WTC11 (cell line): ENCODE measurements around the gene RFNG. TPM values are rescaled to one million over a fixed set of nuclear protein-coding genes. Genes with fewer than 3 reads are reported as not detected.

Experiments used
- ATAC-seq: fragments of 200-7000 bp; cut with Tn5 transposase; 2 replicates; pipeline ENCODE4 v1.10.0; 2021; ENCODE audit warnings: mild to moderate bottlenecking, moderate library complexity
- CTCF ChIA-PET: fragments of 300-600 bp; sonication (Branson Sonifier 250); formaldehyde crosslinking; loops from one replicate; lab custom pipeline; 2021; ENCODE audit warnings: antibody characterized with exemption; lab: Charles Lee
- POLR2A ChIA-PET: fragments of 350-600 bp; sonication (Branson Sonifier 250); formaldehyde crosslinking; loops from one replicate; lab custom pipeline; 2021; ENCODE audit warnings: antibody characterized with exemption; lab: Charles Lee
- DNase-seq: peaks from one replicate; pipeline ENCODE4 v3.0.0; 2021; ENCODE audit warnings: low spot score
- H3K27ac Mint-ChIP-seq: 2 replicates; pipeline ENCODE4 v1.8.0; 2021; ENCODE audit warnings: mixed read lengths
- H3K27me3 Mint-ChIP-seq: 2 replicates; pipeline ENCODE4 v1.8.0; 2021; ENCODE audit warnings: low read depth, mild to moderate bottlenecking, moderate library complexity, mixed read lengths
- H3K36me3 Mint-ChIP-seq: 2 replicates; pipeline ENCODE4 v1.8.0; 2021; ENCODE audit warnings: mixed read lengths
- H3K4me1 Mint-ChIP-seq: 2 replicates; pipeline ENCODE4 v1.8.0; 2022; ENCODE audit warnings: mixed read lengths
- H3K4me3 Mint-ChIP-seq: 2 replicates; pipeline ENCODE4 v1.8.0; 2021; ENCODE audit warnings: mild to moderate bottlenecking, moderate library complexity, mixed read lengths
- H3K9me3 Mint-ChIP-seq: 2 replicates; pipeline ENCODE4 v1.8.0; 2021; ENCODE audit warnings: mixed read lengths
- CREM ChIP-seq: sonication (generic); formaldehyde crosslinking; IDR thresholded peaks from 2 replicates; pipeline ENCODE4 v1.8.1; 2022; ENCODE audit warnings: mild to moderate bottlenecking, missing genetic modification reagents, moderate library complexity
- FOXK1 ChIP-seq: sonication (generic); formaldehyde crosslinking; IDR thresholded peaks from 2 replicates; pipeline ENCODE4 v1.8.0; 2022; ENCODE audit warnings: mild to moderate bottlenecking, moderate library complexity, missing genetic modification reagents
- FOXP1 ChIP-seq: sonication (generic); formaldehyde crosslinking; IDR thresholded peaks from 2 replicates; pipeline ENCODE4 v1.8.0; 2022; ENCODE audit warnings: missing genetic modification reagents, mild to moderate bottlenecking, moderate library complexity, borderline replicate concordance
- IRF2 ChIP-seq: sonication (generic); formaldehyde crosslinking; IDR thresholded peaks from 2 replicates; pipeline ENCODE4 v1.8.0; 2022; ENCODE audit warnings: low read depth, missing genetic modification reagents, borderline replicate concordance
- NFYB ChIP-seq: sonication (generic); formaldehyde crosslinking; conservative IDR thresholded peaks from 2 replicates; pipeline ENCODE4 v1.8.0; 2022; ENCODE audit warnings: low read depth, missing genetic modification reagents
- NR1H2 ChIP-seq: sonication (generic); formaldehyde crosslinking; IDR thresholded peaks from 2 replicates; pipeline ENCODE4 v1.9.0; 2021; ENCODE audit warnings: mild to moderate bottlenecking, moderate library complexity, missing genetic modification reagents
- RORB ChIP-seq: fragments of 250-450 bp; sonication (Bioruptor Pico); IDR thresholded peaks from 2 replicates; pipeline ENCODE4 v1.9.0; 2021; ENCODE audit warnings: mild to moderate bottlenecking
- SMAD4 ChIP-seq: sonication (generic); formaldehyde crosslinking; IDR thresholded peaks from 2 replicates; pipeline ENCODE4 v1.8.0; 2022; ENCODE audit warnings: mild to moderate bottlenecking, missing genetic modification reagents
- SP1 ChIP-seq: sonication (generic); formaldehyde crosslinking; conservative IDR thresholded peaks from 2 replicates; pipeline ENCODE4 v1.8.1; 2022; ENCODE audit warnings: missing genetic modification reagents
- TCF7 ChIP-seq: sonication (generic); formaldehyde crosslinking; IDR thresholded peaks from 2 replicates; pipeline ENCODE4 v1.8.0; 2022; ENCODE audit warnings: mild to moderate bottlenecking, low read depth, missing genetic modification reagents, moderate library complexity
- TEAD1 ChIP-seq: sonication (generic); formaldehyde crosslinking; IDR thresholded peaks from 2 replicates; pipeline ENCODE4 v1.8.0; 2022; ENCODE audit warnings: mild to moderate bottlenecking, missing genetic modification reagents
- ZBTB21 ChIP-seq: sonication (generic); formaldehyde crosslinking; IDR thresholded peaks from 2 replicates; pipeline ENCODE4 v1.8.1; 2023; ENCODE audit warnings: mild to moderate bottlenecking, missing genetic modification reagents, borderline replicate concordance
- total RNA-seq: library from RNA; stranded (reverse); gene quantifications from 3 replicates; pipeline ENCODE4 v1.2.3, GENCODE V29; 2021
- TF ChIP-seq, protein P1 (sequence below): fragments of 250-450 bp; sonication (Bioruptor Pico); IDR thresholded peaks from 2 replicates; pipeline ENCODE4 v2.1.2; 2022; ENCODE audit warnings: mild to moderate bottlenecking, moderate library complexity
- TF ChIP-seq, protein P2 (sequence below): sonication (generic); formaldehyde crosslinking; IDR thresholded peaks from 2 replicates; pipeline ENCODE4 v1.8.0; 2022; ENCODE audit warnings: mild to moderate bottlenecking, missing genetic modification reagents
- TF ChIP-seq, protein P3 (sequence below): fragments of 250-450 bp; sonication (Bioruptor Pico); IDR thresholded peaks from 2 replicates; pipeline ENCODE4 v1.8.0; 2021; ENCODE audit warnings: mild to moderate bottlenecking
- TF ChIP-seq, protein P4 (sequence below): fragments of 200-600 bp; IDR thresholded peaks from 2 replicates; pipeline ENCODE4 v1.8.0; 2022; ENCODE audit warnings: antibody characterized with exemption
- TF ChIP-seq, protein P5 (sequence below): sonication (generic); formaldehyde crosslinking; conservative IDR thresholded peaks from 2 replicates; pipeline ENCODE4 v1.8.1; 2023; ENCODE audit warnings: mild to moderate bottlenecking, low read depth, missing genetic modification reagents, moderate library complexity

The RFNG gene
- total RNA-seq, 1 experiment from 2014 or later, result 41.6 TPM

DNA sequence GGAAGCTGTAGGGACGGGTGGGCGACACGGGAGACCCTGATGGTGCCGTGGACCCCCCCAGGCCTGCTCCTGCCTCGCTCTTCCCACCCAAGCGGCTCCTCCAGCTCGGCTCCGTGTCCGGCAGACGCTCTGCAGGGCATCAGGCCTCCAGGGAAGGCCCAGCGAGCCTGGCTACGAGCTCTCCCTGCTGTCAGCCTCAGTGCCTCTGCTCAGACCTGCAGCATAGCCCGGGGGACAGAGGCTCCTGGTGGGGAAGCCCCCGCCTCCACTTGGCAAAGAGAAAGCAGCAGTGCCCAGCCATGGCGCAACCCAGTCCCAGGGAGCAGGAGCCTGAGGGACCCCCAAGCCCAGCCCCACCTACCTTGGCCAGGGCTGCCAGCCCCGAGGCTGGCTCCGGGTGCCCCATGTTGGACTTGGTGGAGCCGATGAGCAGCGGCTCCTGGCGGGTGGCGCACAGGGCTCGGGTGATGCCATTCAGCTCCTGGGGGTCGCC is 40.5 kb upstream of the RFNG start:
- ChIA-PET CTCF (interaction anchor here (0.7 kb wide), 1 partner anchor 72 kb away, joined by 3 read pairs; no protein-coding TSS in a partner anchor), POLR2A (no interaction called here)
- Mint-ChIP-seq H3K9me3 (no peaks in the 10 kb centered on the region), H3K4me3 (no peak overlapping the region), H3K36me3 (peaks cover 22% of the 10 kb centered on the region), H3K27ac (no peak overlapping the region), H3K4me1 (peaks cover 3% of the 10 kb centered on the region), H3K27me3 (no peaks in the 10 kb centered on the region)
- no peak for ATAC-seq
- TF ChIP-seq IRF2 (CRISPR knock-in tag) (no peak), TEAD1 (CRISPR knock-in tag) (no peak), CREM (CRISPR knock-in tag) (no peak), FOXK1 (CRISPR knock-in tag) (no peak)
- TF ChIP-seq, protein P1, sequence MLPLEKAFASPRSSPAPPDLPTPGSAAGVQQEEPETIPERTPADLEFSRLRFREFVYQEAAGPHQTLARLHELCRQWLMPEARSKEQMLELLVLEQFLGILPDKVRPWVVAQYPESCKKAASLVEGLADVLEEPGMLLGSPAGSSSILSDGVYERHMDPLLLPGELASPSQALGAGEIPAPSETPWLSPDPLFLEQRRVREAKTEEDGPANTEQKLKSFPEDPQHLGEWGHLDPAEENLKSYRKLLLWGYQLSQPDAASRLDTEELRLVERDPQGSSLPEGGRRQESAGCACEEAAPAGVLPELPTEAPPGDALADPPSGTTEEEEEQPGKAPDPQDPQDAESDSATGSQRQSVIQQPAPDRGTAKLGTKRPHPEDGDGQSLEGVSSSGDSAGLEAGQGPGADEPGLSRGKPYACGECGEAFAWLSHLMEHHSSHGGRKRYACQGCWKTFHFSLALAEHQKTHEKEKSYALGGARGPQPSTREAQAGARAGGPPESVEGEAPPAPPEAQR, result no peak
- no peak for DNase-seq

DNA sequence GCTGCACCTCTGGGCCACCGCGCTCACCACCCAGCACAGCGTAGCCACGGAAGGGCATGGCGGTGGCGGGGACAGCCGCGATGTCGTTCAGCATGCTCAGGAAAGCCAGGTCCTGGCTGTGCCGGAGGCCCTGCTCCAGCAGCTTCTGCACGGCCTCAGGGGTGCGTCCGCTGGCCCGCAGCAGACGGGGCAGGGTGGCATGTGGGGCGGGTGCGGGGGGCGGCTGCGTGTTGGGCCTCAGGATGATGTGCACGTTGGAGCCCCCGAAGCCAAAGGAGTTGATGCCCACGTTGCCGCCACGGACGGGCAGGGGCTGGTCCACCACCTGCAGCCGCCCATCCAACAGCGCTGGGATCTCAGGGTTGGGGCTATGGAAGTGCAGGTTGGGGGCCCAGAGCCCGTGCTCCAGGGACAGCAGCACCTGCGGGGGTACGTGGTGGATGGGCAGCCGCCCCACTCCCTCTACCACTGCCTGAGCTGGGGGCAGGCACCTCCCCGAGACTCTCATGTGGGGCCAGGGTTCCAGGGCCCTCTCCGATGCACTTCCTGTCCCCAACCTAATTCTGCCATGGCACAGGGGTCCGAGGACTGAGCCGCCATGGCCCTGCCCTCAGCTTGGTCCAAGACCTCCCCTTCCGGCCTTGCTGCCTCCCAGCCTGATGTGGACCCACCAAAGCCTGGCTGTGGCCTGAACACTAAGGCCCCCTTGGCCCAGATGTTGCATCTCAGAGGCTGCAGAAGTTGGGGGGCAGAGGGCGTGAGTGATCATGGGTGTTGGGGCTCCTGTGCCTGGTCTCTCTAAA is 39.9 kb upstream of the RFNG start:
- no peak overlapping the region for H3K4me3 Mint-ChIP-seq
- H3K27ac Mint-ChIP-seq, result no peak overlapping the region
- H3K27me3 Mint-ChIP-seq, result no peaks in the 10 kb centered on the region
- ChIA-PET CTCF (interaction anchor here (2.3 kb wide), 1 partner anchor 15 kb away, joined by 6 read pairs; no protein-coding TSS in a partner anchor), POLR2A (no interaction called here)
- no peaks in the 10 kb centered on the region for H3K9me3 Mint-ChIP-seq
- peaks cover 3% of the 10 kb centered on the region for H3K4me1 Mint-ChIP-seq
- ATAC-seq, result no peak
- TF ChIP-seq NFYB (CRISPR knock-in tag) (no peak), FOXP1 (no peak), NR1H2 (CRISPR knock-in tag) (no peak), RORB (CRISPR knock-in tag) (no peak)
- peak; percentile 9 for DNase-seq
- H3K36me3 Mint-ChIP-seq, result peaks cover 25% of the 10 kb centered on the region

DNA sequence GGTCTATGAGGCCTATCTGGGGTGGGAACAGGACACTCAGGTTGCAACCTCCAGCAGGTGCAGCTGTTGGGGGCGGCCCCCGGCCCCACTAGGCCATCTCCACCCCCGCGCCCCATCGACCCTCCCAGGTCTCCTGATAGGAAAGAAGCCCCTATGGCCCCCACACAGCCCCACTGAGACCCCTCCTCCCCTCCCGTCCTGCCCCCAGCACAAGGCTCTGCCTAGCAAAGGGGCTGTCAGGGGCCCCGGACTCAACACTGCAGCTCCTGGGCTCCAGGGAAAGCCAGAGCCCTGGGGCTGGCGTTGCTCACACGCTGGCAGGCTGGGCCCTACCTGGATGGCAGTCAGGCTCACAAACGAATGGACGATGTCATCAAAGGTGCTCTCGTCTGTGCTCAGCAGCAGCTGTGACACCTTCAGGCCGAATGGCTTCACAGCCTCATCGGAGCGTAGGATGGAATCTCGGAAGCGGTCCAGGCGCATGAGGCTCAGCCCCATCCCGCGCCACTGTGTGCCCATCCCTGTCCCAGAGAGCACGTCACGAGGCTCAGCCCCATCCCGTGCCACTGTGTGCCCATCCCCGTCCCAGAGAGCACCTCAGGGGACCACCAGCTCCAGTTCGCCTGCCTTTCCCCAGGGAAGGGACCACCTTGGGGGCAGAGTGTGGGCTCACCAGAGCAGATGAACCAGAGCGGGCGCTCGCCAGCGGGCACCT is 39.1 kb upstream of the RFNG start:
- no peak overlapping the region for H3K4me3 Mint-ChIP-seq
- no peak for ATAC-seq
- no peak overlapping the region for H3K27ac Mint-ChIP-seq
- TF ChIP-seq, protein P2, sequence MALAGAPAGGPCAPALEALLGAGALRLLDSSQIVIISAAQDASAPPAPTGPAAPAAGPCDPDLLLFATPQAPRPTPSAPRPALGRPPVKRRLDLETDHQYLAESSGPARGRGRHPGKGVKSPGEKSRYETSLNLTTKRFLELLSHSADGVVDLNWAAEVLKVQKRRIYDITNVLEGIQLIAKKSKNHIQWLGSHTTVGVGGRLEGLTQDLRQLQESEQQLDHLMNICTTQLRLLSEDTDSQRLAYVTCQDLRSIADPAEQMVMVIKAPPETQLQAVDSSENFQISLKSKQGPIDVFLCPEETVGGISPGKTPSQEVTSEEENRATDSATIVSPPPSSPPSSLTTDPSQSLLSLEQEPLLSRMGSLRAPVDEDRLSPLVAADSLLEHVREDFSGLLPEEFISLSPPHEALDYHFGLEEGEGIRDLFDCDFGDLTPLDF (CRISPR knock-in tag), result no peak
- no peaks in the 10 kb centered on the region for H3K27me3 Mint-ChIP-seq
- peaks cover 22% of the 10 kb centered on the region for H3K36me3 Mint-ChIP-seq
- ChIA-PET POLR2A (no interaction called here), CTCF (interaction anchor here (0.7 to 2.3 kb wide), 2 partner anchors 16 to 60 kb away, joined by 3 to 6 read pairs; no protein-coding TSS in a partner anchor)
- DNase-seq, result no peak
- no peaks in the 10 kb centered on the region for H3K4me1 Mint-ChIP-seq
- no peaks in the 10 kb centered on the region for H3K9me3 Mint-ChIP-seq

DNA sequence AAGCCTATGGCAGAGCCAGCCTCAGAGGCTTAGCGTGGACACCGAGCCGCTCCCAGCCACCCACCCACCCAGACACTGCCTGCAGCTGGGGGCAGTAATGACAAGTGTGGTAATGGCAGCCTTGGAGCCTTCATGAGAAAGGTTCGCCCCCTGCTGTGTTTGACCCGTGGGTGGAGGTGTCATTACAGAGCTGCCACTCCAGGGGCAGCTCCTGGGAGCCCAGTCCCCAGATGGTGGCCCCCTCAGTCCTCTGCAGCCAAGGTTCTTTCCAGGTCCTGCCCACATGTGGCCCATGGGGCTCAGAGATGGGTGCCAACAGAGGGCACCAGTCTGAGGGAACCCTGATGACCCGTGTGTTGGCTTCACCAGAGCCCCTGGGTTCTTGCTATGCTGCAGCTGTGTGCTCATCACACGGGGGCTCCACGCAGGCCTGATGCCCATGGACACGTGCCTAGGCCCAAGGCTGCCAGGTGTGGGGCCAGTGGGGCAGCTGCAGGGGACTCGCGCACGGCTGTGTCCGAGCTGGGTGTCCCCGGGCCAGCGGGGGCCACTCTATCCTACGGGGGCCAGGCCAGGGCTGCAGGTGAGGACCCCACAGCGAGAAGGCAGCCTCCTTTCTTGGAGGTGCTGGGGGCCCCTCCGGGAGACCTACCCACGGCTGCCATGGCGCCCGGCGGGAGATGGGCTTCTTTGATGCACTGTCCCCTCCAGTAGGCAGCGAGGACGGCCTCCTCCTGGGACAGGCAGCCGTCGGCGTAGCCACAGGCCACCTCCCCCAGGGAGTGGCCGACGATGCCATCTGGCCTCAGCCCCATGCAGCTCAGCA is 38.3 kb upstream of the RFNG start:
- ATAC-seq, result no peak
- H3K9me3 Mint-ChIP-seq, result no peaks in the 10 kb centered on the region
- peaks cover 22% of the 10 kb centered on the region for H3K36me3 Mint-ChIP-seq
- H3K4me3 Mint-ChIP-seq, result no peak overlapping the region
- no peak for DNase-seq
- no peak overlapping the region for H3K27ac Mint-ChIP-seq
- CTCF ChIA-PET, result interaction anchor here (0.7 to 2.3 kb wide), 2 partner anchors 16 to 60 kb away, joined by 3 to 6 read pairs; no protein-coding TSS in a partner anchor
- H3K4me1 Mint-ChIP-seq, result no peaks in the 10 kb centered on the region
- no peaks in the 10 kb centered on the region for H3K27me3 Mint-ChIP-seq
- POLR2A ChIA-PET, result no interaction called here
- TF ChIP-seq SP1 (CRISPR knock-in tag), result no peak
- no peak for TF ChIP-seq RORB (CRISPR knock-in tag)
- TF ChIP-seq SMAD4, result no peak
- TF ChIP-seq TCF7 (CRISPR knock-in tag), result no peak
- TF ChIP-seq ZBTB21, result no peak
- TF ChIP-seq, protein P3, sequence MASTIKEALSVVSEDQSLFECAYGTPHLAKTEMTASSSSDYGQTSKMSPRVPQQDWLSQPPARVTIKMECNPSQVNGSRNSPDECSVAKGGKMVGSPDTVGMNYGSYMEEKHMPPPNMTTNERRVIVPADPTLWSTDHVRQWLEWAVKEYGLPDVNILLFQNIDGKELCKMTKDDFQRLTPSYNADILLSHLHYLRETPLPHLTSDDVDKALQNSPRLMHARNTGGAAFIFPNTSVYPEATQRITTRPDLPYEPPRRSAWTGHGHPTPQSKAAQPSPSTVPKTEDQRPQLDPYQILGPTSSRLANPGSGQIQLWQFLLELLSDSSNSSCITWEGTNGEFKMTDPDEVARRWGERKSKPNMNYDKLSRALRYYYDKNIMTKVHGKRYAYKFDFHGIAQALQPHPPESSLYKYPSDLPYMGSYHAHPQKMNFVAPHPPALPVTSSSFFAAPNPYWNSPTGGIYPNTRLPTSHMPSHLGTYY (CRISPR knock-in tag), result no peak
- TF ChIP-seq, protein P4, sequence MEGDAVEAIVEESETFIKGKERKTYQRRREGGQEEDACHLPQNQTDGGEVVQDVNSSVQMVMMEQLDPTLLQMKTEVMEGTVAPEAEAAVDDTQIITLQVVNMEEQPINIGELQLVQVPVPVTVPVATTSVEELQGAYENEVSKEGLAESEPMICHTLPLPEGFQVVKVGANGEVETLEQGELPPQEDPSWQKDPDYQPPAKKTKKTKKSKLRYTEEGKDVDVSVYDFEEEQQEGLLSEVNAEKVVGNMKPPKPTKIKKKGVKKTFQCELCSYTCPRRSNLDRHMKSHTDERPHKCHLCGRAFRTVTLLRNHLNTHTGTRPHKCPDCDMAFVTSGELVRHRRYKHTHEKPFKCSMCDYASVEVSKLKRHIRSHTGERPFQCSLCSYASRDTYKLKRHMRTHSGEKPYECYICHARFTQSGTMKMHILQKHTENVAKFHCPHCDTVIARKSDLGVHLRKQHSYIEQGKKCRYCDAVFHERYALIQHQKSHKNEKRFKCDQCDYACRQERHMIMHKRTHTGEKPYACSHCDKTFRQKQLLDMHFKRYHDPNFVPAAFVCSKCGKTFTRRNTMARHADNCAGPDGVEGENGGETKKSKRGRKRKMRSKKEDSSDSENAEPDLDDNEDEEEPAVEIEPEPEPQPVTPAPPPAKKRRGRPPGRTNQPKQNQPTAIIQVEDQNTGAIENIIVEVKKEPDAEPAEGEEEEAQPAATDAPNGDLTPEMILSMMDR, result no peak
- TF ChIP-seq, protein P5, sequence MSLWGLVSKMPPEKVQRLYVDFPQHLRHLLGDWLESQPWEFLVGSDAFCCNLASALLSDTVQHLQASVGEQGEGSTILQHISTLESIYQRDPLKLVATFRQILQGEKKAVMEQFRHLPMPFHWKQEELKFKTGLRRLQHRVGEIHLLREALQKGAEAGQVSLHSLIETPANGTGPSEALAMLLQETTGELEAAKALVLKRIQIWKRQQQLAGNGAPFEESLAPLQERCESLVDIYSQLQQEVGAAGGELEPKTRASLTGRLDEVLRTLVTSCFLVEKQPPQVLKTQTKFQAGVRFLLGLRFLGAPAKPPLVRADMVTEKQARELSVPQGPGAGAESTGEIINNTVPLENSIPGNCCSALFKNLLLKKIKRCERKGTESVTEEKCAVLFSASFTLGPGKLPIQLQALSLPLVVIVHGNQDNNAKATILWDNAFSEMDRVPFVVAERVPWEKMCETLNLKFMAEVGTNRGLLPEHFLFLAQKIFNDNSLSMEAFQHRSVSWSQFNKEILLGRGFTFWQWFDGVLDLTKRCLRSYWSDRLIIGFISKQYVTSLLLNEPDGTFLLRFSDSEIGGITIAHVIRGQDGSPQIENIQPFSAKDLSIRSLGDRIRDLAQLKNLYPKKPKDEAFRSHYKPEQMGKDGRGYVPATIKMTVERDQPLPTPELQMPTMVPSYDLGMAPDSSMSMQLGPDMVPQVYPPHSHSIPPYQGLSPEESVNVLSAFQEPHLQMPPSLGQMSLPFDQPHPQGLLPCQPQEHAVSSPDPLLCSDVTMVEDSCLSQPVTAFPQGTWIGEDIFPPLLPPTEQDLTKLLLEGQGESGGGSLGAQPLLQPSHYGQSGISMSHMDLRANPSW, result no peak
